OCI-LY3 (cell line): ENCODE data around the gene ZNF346.

Experiments
- H2AFZ ChIP-seq: fragments of 200-600, 300-600 bp; shearing (Covaris generic); 2 replicates; pipeline ENCODE4 v1.6.0; 2014; ENCODE audit warnings: antibody characterized with exemption, low read depth, low read length
- H3K27ac ChIP-seq: fragments of 200-600, 300-600 bp; sonication (generic); 2 replicates; pipeline ENCODE4 v1.5.1; 2014; ENCODE audit warnings: mild to moderate bottlenecking, low read length, moderate library complexity, mixed read lengths
- H3K27me3 ChIP-seq: fragments of 200-600, 300-600 bp; sonication (generic); 2 replicates; pipeline ENCODE4 v1.6.1; 2014; ENCODE audit warnings: low read depth, low read length, mixed read lengths
- H3K36me3 ChIP-seq: fragments of 200-600, 300-600 bp; sonication (generic); replicated peaks from 2 replicates; pipeline ENCODE3; 2014; ENCODE audit warnings: low read depth, low read length, mixed read lengths
- H3K4me1 ChIP-seq: fragments of 300-600, 200-600 bp; sonication (generic); 2 replicates; pipeline ENCODE4 v1.6.1; 2014; ENCODE audit warnings: low read length, mixed read lengths
- H3K4me2 ChIP-seq: fragments of 200-600, 300-600 bp; sonication (generic); 2 replicates; pipeline ENCODE4 v1.6.1; 2014; ENCODE audit warnings: low read length, mixed read lengths
- H3K4me3 ChIP-seq: fragments of 300-600, 200-600 bp; sonication (generic); 2 replicates; pipeline ENCODE4 v1.5.1; 2014; ENCODE audit warnings: antibody characterized with exemption, mild to moderate bottlenecking, low read length, moderate library complexity
- H3K79me2 ChIP-seq: fragments of 300-600, 200-600 bp; shearing (Covaris generic); 2 replicates; pipeline ENCODE4 v1.6.1; 2014; ENCODE audit warnings: mild to moderate bottlenecking, low read length, mixed read lengths
- H3K9ac ChIP-seq: fragments of 300-600, 200-600 bp; shearing (Covaris generic); 2 replicates; pipeline ENCODE4 v1.6.0; 2014; ENCODE audit warnings: mild to moderate bottlenecking, low read length, moderate library complexity
- H3K9me3 ChIP-seq: fragments of 200-600, 300-600 bp; shearing (Covaris generic); 2 replicates; pipeline ENCODE4 v1.6.1; 2014; ENCODE audit warnings: low read length, mixed read lengths; ENCODE audit not compliant: insufficient read depth
- H4K20me1 ChIP-seq: fragments of 200-600, 300-600 bp; sonication (generic); 2 replicates; pipeline ENCODE4 v1.6.1; 2016; ENCODE audit warnings: low read length, mixed read lengths; ENCODE audit not compliant: insufficient read depth
- EZH2phosphoT487 ChIP-seq: fragments of 200-600 bp; shearing (Covaris generic); IDR thresholded peaks from 2 replicates; pipeline ENCODE4 v1.6.1; 2018; ENCODE audit warnings: antibody characterized with exemption, mixed run types, low read depth
- TF ChIP-seq, protein P1 (sequence below): fragments of 200-600, 300-600 bp; sonication (generic); IDR thresholded peaks from 2 replicates; pipeline ENCODE4 v1.5.1; 2014; ENCODE audit warnings: antibody characterized with exemption, low read length, low read depth

ZNF346 gene

DNA sequence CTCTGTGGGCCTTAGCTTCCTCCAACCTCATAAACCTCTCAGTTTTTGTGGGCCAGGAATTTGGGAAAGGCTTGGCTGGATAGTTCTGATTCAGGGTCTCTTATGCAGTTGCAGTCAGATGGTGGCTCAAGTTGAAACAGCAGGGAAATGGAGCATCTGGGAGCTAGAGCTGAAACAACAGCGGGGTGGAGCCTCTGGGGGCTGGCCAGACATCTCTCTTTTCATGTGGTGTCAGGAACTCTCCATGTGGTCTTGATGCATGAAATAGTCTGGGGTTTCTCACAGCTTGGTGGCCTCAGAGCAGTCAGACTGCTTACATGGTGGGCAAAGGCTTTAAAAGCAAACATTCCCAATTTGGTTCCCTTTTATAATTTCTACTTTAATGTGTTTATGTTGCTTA is 13.5 kb downstream of the ZNF346 start:
- no peak overlapping the region for H3K9ac ChIP-seq
- H3K4me2 ChIP-seq, result no peak overlapping the region
- H3K79me2 ChIP-seq, result peaks cover 73% of the 10 kb centered on the region
- peaks cover 28% of the 10 kb centered on the region for H3K36me3 ChIP-seq
- no peak overlapping the region for H3K27ac ChIP-seq
- no peaks in the 10 kb centered on the region for H3K9me3 ChIP-seq
- H3K4me1 ChIP-seq, result peaks cover 7% of the 10 kb centered on the region
- TF ChIP-seq, protein P1, sequence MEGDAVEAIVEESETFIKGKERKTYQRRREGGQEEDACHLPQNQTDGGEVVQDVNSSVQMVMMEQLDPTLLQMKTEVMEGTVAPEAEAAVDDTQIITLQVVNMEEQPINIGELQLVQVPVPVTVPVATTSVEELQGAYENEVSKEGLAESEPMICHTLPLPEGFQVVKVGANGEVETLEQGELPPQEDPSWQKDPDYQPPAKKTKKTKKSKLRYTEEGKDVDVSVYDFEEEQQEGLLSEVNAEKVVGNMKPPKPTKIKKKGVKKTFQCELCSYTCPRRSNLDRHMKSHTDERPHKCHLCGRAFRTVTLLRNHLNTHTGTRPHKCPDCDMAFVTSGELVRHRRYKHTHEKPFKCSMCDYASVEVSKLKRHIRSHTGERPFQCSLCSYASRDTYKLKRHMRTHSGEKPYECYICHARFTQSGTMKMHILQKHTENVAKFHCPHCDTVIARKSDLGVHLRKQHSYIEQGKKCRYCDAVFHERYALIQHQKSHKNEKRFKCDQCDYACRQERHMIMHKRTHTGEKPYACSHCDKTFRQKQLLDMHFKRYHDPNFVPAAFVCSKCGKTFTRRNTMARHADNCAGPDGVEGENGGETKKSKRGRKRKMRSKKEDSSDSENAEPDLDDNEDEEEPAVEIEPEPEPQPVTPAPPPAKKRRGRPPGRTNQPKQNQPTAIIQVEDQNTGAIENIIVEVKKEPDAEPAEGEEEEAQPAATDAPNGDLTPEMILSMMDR, result no peak
- no peak for TF ChIP-seq EZH2phosphoT487
- no peak overlapping the region for H3K4me3 ChIP-seq
- H2AFZ ChIP-seq, result no peak overlapping the region
- H3K27me3 ChIP-seq, result no peaks in the 10 kb centered on the region
- peaks cover 8% of the 10 kb centered on the region; the same call in 1 of the 2 replicates for H4K20me1 ChIP-seq

DNA sequence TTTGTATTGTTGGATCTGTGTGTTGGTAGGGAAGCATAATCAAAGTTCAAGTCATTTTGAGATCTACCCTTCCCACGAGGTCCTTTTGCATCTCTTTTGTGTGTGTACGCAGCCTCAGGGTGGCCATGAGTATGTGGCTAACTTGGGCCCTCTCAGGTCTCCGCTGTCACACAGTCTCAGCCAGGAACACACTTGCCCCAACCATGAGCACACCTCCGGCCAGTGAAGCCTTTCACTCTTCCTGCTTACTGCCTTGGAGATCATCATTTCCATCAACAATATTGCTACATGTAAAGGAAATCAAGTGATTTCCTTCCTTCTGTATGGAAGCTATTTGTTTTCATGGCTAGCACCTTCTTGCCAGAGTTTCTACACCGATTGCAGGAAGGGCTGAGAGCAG is 13.9 kb downstream of the ZNF346 start:
- H3K27ac ChIP-seq, result no peak overlapping the region
- no peaks in the 10 kb centered on the region for H3K9me3 ChIP-seq
- TF ChIP-seq, protein P1, result no peak
- TF ChIP-seq EZH2phosphoT487, result no peak
- H3K4me2 ChIP-seq, result no peak overlapping the region
- no peaks in the 10 kb centered on the region for H3K27me3 ChIP-seq
- peaks cover 7% of the 10 kb centered on the region for H3K4me1 ChIP-seq
- no peak overlapping the region for H2AFZ ChIP-seq
- peaks cover 30% of the 10 kb centered on the region for H3K36me3 ChIP-seq
- peaks cover 68% of the 10 kb centered on the region for H3K79me2 ChIP-seq
- H4K20me1 ChIP-seq, result peaks cover 8% of the 10 kb centered on the region; the same call in 1 of the 2 replicates
- no peak overlapping the region for H3K9ac ChIP-seq
- no peak overlapping the region for H3K4me3 ChIP-seq

DNA sequence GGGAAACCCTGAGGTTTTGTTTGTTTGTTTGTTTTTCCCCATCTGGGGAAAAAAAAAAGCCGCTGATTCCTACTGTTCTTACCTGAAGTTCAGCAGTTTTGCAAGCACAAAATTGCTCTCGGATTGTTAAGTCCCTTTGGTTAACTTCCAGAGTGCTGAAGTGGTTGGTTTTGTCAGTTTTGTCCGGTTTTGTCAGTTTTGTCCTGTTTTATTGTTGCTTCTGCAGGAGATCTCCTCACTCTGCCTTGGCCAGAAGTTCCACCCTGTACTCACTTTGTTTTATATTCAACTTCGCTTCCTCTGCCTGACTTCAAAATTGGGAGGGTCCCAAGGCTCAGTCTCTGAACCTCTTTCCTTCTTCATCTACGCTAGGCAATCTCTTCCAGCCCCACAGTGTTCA is 14.4 kb downstream of the ZNF346 start:
- Histone ChIP-seq H3K27ac (no peak overlapping the region), H3K27me3 (no peaks in the 10 kb centered on the region), H3K9me3 (no peaks in the 10 kb centered on the region), H3K36me3 (peaks cover 32% of the 10 kb centered on the region), H3K9ac (no peak overlapping the region), H4K20me1 (peaks cover 8% of the 10 kb centered on the region; the same call in 1 of the 2 replicates), H2AFZ (no peak overlapping the region), H3K4me3 (no peak overlapping the region), H3K4me2 (no peak overlapping the region), H3K4me1 (peaks cover 7% of the 10 kb centered on the region), H3K79me2 (peaks cover 65% of the 10 kb centered on the region)
- TF ChIP-seq EZH2phosphoT487, result no peak
- TF ChIP-seq, protein P1, result no peak

DNA sequence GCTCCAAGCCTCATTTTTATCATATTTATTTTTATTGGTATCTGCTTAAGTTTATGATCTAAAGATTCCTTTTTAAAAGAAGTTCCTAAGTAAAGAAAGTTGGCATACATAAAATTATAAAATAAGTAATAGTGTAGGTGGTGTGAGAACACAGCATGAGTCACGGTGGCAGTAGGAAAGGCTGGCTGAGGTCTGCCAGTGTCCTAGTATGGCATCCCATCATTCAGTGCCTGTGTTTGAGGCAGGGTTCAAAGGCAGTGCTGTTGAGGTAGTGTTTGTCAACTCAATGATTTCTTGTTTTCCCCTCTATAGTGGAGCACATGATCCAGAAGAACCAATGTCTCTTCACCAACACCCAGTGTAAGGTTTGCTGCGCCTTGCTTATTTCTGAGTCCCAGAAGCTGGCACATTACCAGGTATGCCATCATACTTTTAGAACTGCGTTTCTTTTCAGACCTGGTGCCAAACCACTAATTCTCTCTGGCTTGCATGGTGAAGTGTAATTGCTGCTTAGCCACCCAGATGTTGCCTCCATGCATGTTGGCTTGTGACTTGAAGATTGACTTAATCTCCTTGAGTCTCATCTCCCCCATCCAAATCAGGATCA is 18.4 kb downstream of the ZNF346 start:
- Histone ChIP-seq H4K20me1 (peaks cover 8% of the 10 kb centered on the region; the same call in 1 of the 2 replicates), H3K9me3 (no peaks in the 10 kb centered on the region), H3K9ac (no peak overlapping the region), H3K4me3 (no peak overlapping the region), H3K36me3 (peaks cover 34% of the 10 kb centered on the region), H2AFZ (no peak overlapping the region), H3K27me3 (no peaks in the 10 kb centered on the region), H3K4me2 (no peak overlapping the region), H3K27ac (no peak overlapping the region), H3K4me1 (peaks cover 7% of the 10 kb centered on the region), H3K79me2 (peaks cover 33% of the 10 kb centered on the region)
- no peak for TF ChIP-seq EZH2phosphoT487
- TF ChIP-seq, protein P1, result no peak
